ENCODE data around the gene PTPRN2. TPM values are rescaled to one million over a fixed set of nuclear protein-coding genes. Genes with fewer than 3 reads are reported as not detected.

Gene PTPRN2
- total RNA-seq, 1 donor from 2014 or later, result 2.4 TPM

DNA sequence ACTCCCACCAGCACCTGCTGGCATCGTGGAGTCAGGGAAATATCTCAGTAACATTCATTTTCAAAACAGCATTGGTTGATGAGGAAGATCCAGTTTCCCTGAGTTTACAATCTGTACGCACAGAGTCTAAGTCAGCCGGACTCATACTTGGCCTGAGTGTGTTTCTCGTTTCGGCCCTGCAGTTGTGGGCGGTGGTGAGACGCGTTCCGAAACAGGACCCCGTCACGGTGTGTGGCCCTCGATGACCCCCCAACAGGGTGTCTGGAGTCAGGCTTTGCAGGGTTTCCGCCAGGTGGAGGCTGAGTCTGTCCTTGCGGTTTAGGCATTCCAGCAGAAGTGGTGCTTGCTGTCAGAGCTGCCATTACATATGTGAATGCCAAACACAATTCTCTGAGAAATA is 933.3 kb downstream of the PTPRN2 start:
- DNase-seq (ENCODE audit: low read depth), result no peak
- Histone ChIP-seq H3K4me3 (ENCODE audit: low read depth, low read length) (no peak overlapping the region), H3K27me3 (ENCODE audit: control insufficient read depth, insufficient read depth, low read length) (no peaks in the 10 kb centered on the region), H3K36me3 (ENCODE audit: control insufficient read depth, insufficient read depth, low read length) (no peaks in the 10 kb centered on the region)
- TF ChIP-seq, protein P1, sequence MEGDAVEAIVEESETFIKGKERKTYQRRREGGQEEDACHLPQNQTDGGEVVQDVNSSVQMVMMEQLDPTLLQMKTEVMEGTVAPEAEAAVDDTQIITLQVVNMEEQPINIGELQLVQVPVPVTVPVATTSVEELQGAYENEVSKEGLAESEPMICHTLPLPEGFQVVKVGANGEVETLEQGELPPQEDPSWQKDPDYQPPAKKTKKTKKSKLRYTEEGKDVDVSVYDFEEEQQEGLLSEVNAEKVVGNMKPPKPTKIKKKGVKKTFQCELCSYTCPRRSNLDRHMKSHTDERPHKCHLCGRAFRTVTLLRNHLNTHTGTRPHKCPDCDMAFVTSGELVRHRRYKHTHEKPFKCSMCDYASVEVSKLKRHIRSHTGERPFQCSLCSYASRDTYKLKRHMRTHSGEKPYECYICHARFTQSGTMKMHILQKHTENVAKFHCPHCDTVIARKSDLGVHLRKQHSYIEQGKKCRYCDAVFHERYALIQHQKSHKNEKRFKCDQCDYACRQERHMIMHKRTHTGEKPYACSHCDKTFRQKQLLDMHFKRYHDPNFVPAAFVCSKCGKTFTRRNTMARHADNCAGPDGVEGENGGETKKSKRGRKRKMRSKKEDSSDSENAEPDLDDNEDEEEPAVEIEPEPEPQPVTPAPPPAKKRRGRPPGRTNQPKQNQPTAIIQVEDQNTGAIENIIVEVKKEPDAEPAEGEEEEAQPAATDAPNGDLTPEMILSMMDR (IDR thresholded peaks at IDR 0.05; ENCODE audit: insufficient read depth, low read length, poor library complexity, severe bottlenecking), result no peak

DNA sequence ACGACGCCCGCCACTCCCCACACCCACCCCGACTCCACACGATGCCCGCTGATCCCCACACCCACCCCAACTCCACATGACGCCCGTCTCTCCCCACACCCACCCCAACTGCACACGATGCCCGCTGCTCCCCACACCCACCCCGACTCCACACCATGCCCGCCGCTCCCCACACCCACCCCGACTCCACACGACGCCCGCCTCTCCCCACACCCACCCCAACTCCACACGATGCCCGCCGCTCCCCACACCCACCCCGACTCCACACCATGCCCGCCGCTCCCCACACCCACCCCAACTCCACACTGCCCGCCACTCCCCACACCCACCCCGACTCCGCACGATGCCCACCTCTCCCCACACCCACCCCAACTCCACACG is 933.8 kb downstream of the PTPRN2 start:
- Histone ChIP-seq H3K36me3 (ENCODE audit: control insufficient read depth, insufficient read depth, low read length) (no peaks in the 10 kb centered on the region), H3K27me3 (ENCODE audit: control insufficient read depth, insufficient read depth, low read length) (no peaks in the 10 kb centered on the region), H3K4me3 (ENCODE audit: low read depth, low read length) (no peak overlapping the region)
- TF ChIP-seq, protein P1 (IDR thresholded peaks at IDR 0.05; ENCODE audit: insufficient read depth, low read length, poor library complexity, severe bottlenecking), result no peak
- no peak for DNase-seq (ENCODE audit: low read depth)

DNA sequence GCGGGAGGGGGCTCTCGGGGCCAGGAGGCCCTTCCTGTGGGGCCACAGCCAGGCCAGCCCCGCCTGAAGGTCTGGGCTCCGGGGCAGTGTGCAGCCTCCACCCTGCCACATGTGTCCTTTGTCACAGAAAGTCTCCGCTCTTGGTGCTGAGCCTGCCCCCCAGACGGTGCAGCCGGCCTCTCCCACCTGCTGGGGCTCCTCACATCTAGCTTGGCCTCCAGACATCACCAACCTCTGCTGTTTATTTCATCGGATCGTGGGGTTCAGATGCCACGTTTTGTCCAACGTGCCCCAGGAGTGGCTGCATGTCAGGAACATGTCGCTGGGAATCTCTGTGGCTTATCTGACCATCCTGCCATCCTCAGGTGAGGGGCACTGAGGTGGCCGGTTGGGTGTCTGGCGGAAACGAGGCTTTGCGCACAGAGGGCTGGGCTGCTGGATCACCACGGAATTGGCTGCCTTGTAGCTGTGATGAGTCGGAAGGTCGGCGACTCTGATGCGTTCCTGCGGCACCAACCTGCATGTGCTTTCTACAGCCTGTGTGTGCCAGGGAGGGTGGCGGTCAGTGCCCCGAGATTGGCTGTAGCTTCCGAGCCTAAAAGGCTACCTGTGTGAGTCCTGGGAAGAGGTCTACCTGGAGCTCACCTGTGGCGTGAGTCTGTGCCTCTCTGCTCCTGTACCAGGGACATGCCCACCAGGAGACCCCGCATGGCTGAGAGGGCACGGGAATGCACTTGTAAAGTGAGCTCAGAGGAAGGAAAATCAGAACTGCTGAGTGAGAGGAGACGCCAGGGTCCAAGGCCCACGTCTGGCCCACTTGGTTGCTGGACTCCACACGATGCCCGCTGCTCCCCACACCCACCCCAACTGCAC is 934.4 kb downstream of the PTPRN2 start:
- no peak for DNase-seq (ENCODE audit: low read depth)
- TF ChIP-seq, protein P1 (IDR thresholded peaks at IDR 0.05; ENCODE audit: insufficient read depth, low read length, poor library complexity, severe bottlenecking), result no peak
- no peak overlapping the region for H3K4me3 ChIP-seq (ENCODE audit: low read depth, low read length)
- H3K27me3 ChIP-seq (ENCODE audit: control insufficient read depth, insufficient read depth, low read length), result no peaks in the 10 kb centered on the region
- no peaks in the 10 kb centered on the region for H3K36me3 ChIP-seq (ENCODE audit: control insufficient read depth, insufficient read depth, low read length)

DNA sequence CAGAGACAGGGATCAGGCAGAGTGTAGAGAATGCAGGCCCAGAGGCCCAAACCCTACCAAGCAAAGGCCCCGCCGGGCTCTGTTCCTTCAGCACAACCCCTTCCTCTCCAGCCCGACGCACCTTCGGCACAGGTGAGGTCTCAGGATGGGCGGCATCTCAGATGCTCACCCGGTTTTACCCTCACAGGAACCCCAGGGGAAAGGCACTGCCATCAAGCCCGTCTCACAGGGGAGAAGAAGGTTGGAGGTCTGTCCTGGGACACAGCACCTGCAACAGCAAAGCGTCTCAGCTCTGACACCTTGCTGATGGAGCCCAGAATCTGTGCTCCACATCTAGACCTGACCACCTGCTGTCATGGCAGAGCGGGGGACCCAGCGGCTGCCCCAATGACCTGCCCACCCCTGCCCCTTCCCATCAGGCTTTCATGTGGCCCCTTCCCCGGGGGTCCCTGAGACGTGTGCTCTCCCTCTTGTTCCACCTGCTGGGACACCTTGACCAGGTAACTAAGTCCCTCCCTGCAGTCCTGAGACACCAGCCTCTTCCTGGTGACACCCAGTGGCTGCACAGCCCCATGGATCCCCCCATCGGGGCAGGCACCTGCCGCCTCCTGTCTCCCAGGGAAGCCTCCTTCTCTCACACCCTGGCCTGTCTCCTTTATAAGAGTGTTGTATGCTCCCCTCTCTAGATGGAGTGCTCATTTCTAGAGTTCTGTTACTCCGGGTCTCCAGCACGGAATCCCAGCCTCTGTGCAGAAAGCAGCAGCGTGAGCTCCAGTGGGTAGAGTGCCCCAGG is 935.3 kb downstream of the PTPRN2 start:
- no peaks in the 10 kb centered on the region for H3K27me3 ChIP-seq (ENCODE audit: control insufficient read depth, insufficient read depth, low read length)
- no peaks in the 10 kb centered on the region for H3K36me3 ChIP-seq (ENCODE audit: control insufficient read depth, insufficient read depth, low read length)
- no peak for DNase-seq (ENCODE audit: low read depth)
- TF ChIP-seq, protein P1 (IDR thresholded peaks at IDR 0.05; ENCODE audit: insufficient read depth, low read length, poor library complexity, severe bottlenecking), result no peak
- no peak overlapping the region for H3K4me3 ChIP-seq (ENCODE audit: low read depth, low read length)

DNA sequence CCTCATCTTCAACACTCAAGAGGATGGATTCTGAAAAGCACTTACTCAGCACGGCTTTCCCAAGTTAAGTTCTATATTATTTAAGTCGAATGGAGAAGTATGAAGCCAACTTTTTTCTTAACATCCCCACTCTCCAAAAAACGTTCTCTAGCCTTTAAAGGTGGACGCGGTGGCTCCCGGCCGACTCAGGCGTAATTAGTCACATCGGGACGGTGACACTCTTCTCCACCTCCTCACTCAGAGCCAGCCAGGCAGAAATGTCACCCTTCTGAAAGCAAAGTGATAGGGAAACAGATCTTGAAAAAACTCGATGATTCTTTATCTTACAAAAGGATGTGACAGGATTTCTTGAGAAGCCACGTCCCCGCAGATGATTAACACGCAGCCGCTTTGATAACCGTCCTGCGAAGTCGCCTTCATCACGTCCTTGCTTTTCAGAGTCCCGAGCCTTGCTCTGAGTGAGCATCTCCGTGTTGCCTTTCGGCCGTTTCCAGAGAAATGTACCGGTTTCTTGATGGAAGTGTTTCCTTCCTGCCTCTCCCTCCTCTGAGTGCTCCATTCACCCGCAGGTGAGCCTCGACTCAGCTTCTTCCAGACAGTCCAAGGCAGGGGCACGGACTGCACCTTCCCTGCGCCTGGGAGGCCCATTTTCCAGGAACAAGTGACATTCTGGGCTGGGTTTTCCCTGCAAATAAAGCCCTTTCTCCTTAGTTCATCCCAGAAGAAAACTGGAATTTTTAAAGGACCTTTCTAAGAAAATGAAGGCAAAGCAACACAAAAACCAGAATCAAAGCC is 936.1 kb downstream of the PTPRN2 start:
- Histone ChIP-seq H3K27me3 (ENCODE audit: control insufficient read depth, insufficient read depth, low read length) (no peaks in the 10 kb centered on the region), H3K36me3 (ENCODE audit: control insufficient read depth, insufficient read depth, low read length) (no peaks in the 10 kb centered on the region), H3K4me3 (ENCODE audit: low read depth, low read length) (no peak overlapping the region)
- TF ChIP-seq, protein P1 (IDR thresholded peaks at IDR 0.05; ENCODE audit: insufficient read depth, low read length, poor library complexity, severe bottlenecking), result no peak
- no peak for DNase-seq (ENCODE audit: low read depth)

Data from kidney epithelial cell (primary cell).